Ecto neural progenitor cell (in vitro differentiated cells): ENCODE data around the gene SORCS3.

Experiments used
- DNase-seq: peaks from one replicate; pipeline ENCODE4 v3.0.0-alpha.2; 2018; ENCODE audit warnings: low spot score

The SORCS3 gene

GRCh38 chr10:105262666-105263065 lies 621.6 kb downstream of the SORCS3 start:
- DNase-seq: no peak

DNA sequence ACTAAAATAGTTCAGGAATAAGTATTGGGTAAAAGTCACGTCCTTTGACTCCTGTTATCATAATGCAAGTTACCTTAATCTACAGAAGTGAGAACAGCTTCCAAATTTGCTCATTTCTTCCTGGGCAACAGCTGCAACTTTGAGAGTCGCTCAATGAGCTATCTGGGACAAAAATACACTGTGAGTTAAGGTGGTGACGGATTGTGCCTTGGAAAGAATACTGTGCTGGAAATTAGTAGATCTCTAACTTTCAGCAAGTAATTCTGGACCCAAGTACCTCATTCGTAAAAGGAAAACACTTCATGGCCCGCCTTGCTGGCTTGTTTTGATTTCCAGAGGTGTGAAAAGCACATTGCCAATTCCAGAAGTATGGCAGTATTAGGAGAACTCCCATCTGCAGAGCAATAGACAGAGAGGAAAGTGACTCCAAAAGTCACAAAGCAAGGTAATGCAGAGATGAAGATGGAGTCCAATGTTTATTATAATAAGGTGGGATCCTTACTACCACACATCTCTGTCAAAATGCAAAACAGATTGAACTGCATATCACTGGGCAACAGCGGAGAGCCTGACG lies 626.0 kb downstream of the SORCS3 start:
- no peak for DNase-seq

DNA sequence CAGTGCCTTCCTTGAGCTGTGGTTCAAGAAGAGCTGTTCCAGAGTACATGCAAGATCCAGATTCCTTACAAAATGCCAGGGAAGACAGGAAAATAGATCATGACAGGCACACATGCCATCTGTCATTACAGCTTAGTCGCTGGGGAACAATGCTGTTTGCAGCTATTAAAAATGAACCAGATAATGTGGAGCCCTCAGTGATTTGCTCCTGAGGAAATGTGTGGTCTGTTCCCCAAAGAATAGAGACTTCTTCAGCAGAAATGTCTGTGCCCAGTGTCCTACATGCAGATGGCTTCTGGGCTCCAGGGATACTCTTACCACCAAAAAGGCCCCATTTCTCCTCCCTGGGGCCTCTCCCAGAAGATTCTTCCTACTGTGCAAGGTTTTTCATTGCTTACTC lies 627.9 kb downstream of the SORCS3 start:
- no peak for DNase-seq

- DNase-seq: no peak
These were observed 628.6 kb downstream of the SORCS3 start for GRCh38 chr10:105269689-105270088.

- DNase-seq: no peak
These were observed 633.5 kb downstream of the SORCS3 start for GRCh38 chr10:105274556-105275070.

DNA sequence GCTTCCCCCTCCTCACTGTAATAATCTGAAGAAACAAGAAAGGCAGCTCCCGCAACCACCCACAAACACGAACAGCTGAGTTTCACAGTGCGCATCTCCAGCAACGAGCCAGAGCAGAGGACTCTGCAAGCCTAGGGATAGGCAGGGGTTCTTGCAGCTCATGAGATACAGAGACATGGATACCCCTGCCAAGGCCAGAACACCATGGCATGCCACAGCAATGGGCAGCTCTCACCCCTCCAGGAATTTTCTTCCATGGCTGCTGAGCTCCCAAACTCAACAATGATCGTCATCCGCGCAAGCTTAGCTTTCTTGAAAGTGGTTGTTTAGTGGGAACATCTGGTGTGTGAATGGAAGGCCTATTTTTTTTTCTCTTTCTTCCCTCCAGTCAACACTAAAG lies 637.3 kb downstream of the SORCS3 start:
- no peak for DNase-seq

GRCh38 chr10:105279101-105279500 lies 638.0 kb downstream of the SORCS3 start:
- no peak for DNase-seq

DNA sequence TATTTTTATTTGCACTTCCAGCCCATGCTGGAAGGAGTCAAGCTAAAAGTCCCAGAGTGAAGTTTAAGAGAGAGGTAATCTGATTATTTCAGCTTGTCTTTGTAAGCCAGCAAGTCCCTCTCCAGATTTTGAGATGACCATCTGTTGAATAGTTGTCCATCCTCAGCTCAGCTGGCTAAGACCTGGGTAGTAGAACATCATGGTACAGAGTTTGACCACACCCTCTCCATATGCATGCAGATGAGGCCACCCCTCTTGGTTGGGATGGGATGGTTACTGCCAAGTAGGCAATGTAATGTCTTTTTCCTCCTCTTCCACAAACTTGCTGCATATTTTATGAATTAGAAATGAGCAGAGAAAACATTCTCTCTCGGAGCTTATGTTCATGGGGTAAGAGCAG lies 639.8 kb downstream of the SORCS3 start:
- DNase-seq: no peak

DNA sequence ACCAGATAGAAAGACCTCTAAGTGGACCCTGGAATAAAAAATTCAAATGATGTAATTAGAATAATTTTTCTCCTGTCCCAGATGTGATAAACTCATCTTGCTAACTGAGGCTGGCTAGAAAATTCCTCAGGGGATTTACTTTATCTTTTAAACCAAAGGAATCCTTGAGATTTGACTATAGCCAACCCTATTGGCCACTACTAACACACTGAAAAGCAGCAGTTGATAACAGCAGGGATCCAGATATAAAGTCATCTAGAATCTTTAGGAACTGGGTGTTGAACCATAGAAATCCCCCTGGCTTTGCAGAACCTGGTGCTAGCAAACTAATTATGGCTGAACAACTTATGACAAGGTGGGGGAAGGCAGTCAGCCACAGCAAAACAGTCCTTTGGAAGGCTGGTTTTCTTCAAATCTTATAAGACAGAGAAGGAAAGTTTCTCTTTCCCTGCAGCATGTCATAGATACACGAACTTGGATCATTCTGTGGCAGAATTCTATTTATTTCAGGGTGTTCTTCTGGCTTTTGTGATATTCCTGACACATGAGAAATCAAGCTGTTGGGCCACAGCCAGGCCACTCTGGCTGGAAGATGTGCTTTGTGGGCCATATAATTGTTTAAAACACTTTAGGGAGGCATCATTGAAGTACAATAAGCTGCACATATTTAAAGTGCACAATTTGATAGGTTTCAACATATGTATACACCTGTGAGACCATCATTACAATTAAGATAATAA lies 643.6 kb downstream of the SORCS3 start:
- no peak for DNase-seq

DNA sequence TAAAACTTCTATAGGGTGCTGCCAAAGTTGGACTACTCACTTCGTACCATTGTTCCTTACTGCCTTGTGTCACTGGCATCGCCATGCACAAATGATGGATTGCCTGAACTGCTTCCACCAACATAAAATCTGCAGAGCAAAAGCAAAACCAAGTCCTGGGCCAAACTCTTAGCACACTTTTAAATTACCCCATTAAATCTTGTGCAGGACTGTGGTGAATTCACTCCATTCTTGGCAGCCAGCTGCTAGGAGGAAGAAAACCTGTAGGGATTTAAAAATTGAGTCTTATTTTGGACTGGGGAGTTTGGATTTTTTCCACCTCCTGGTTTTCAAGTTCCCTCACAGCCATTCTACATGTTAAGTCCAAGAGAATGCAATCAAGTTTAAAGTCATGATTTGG lies 646.9 kb downstream of the SORCS3 start:
- DNase-seq: no peak

DNA sequence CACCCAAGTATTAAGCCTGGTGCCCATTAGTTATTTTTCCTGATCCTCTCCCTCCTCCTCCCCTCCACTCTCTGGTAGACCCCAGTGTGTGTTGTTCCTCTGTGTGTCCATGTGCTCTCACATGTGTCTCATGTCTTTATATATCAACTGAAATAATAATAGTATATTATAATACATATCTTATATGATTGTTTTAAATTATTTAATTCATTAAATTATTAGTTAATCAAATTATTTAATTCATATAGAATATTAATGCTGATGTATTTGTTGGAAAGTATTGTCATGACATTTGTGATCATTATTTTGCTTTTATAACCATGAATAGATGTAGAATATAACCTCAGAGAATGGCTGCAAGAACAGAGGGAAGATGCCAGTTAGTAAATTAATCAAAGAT lies 647.5 kb downstream of the SORCS3 start:
- DNase-seq: no peak

- DNase-seq: no peak
These were observed 650.5 kb downstream of the SORCS3 start for GRCh38 chr10:105291571-105291970.

GRCh38 chr10:105292236-105292635 lies 651.1 kb downstream of the SORCS3 start:
- no peak for DNase-seq
